H9 (cell line): ENCODE data around the gene DNAI2. TPM values are rescaled to one million over a fixed set of nuclear protein-coding genes. Genes with fewer than 3 reads are reported as not detected.

ENCODE experiments used
- DNase-seq: peaks from one replicate; pipeline ENCODE4 v3.0.0-alpha.2; 2017
- H2AFZ ChIP-seq: one replicate; pipeline ENCODE4 v1.6.1; 2013; ENCODE audit warnings: mild to moderate bottlenecking, low read length, control low read depth, moderate library complexity
- H2AK5ac ChIP-seq: 2 replicates; pipeline ENCODE4 v1.6.1; 2013; ENCODE audit warnings: low read length, control low read depth, mixed read lengths; ENCODE audit not compliant: insufficient read length
- H2BK120ac ChIP-seq: one replicate; pipeline ENCODE4 v1.6.1; 2013; ENCODE audit warnings: low read depth, mild to moderate bottlenecking, low read length, control low read depth, inconsistent platforms; ENCODE audit not compliant: poor library complexity, severe bottlenecking
- H2BK12ac ChIP-seq: 2 replicates; pipeline ENCODE4 v1.6.1; 2013; ENCODE audit warnings: low read length, control low read depth, mixed read lengths, low read depth; ENCODE audit not compliant: insufficient read length
- H2BK15ac ChIP-seq: 2 replicates; pipeline ENCODE4 v1.6.1; 2013; ENCODE audit warnings: low read depth, low read length, control low read depth
- H2BK20ac ChIP-seq: one replicate; pipeline ENCODE4 v1.6.1; 2013; ENCODE audit warnings: low read depth, mild to moderate bottlenecking, low read length, control low read depth, inconsistent platforms; ENCODE audit not compliant: poor library complexity, severe bottlenecking
- H2BK5ac ChIP-seq: 2 replicates; pipeline ENCODE4 v1.6.1; 2013; ENCODE audit warnings: low read length, control low read depth, mixed read lengths; ENCODE audit not compliant: insufficient read length
- H3K14ac ChIP-seq: 2 replicates; pipeline ENCODE4 v1.6.1; 2013; ENCODE audit warnings: low read length, control low read depth; ENCODE audit not compliant: insufficient read depth
- H3K18ac ChIP-seq: 2 replicates; pipeline ENCODE4 v1.6.1; 2013; ENCODE audit warnings: low read depth, mild to moderate bottlenecking, mixed read lengths, low read length, control low read depth; ENCODE audit not compliant: insufficient read length
- H3K23ac ChIP-seq: 2 replicates; pipeline ENCODE4 v1.6.1; 2013; ENCODE audit warnings: low read length, control low read depth, mixed read lengths, low read depth; ENCODE audit not compliant: insufficient read length
- H3K23me2 ChIP-seq: 2 replicates; pipeline ENCODE4 v1.6.1; 2013; ENCODE audit warnings: low read depth, mild to moderate bottlenecking, mixed read lengths, low read length, control low read depth; ENCODE audit not compliant: insufficient read length, poor library complexity, severe bottlenecking
- H3K27ac ChIP-seq: 2 replicates; pipeline ENCODE4 v1.5.1; 2013; ENCODE audit warnings: low read length, control low read depth, mixed read lengths, low read depth; ENCODE audit not compliant: insufficient read length
- H3K27me3 ChIP-seq: 2 replicates; pipeline ENCODE4 v1.6.1; 2013; ENCODE audit warnings: low read length, control low read depth, inconsistent platforms; ENCODE audit not compliant: insufficient read depth
- H3K4ac ChIP-seq: 2 replicates; pipeline ENCODE4 v1.6.1; 2013; ENCODE audit warnings: low read depth, mild to moderate bottlenecking, control low read depth, inconsistent platforms, low read length, moderate library complexity
- H3K4me1 ChIP-seq: 2 replicates; pipeline ENCODE4 v1.6.1; 2013; ENCODE audit warnings: low read length, control low read depth, inconsistent platforms; ENCODE audit not compliant: insufficient read depth
- H3K4me2 ChIP-seq: 2 replicates; pipeline ENCODE4 v1.6.1; 2013; ENCODE audit warnings: low read length, control low read depth, mixed read lengths; ENCODE audit not compliant: insufficient read length, insufficient read depth
- H3K56ac ChIP-seq: 2 replicates; pipeline ENCODE4 v1.6.1; 2013; ENCODE audit warnings: low read depth, mild to moderate bottlenecking, mixed read lengths, low read length, control low read depth; ENCODE audit not compliant: insufficient read length
- H3K79me1 ChIP-seq: 2 replicates; pipeline ENCODE4 v1.6.1; 2013; ENCODE audit warnings: low read depth, mild to moderate bottlenecking, moderate library complexity, low read length, control low read depth, inconsistent platforms; ENCODE audit not compliant: insufficient read depth, poor library complexity, severe bottlenecking
- H3K79me2 ChIP-seq: 2 replicates; pipeline ENCODE4 v1.6.1; 2013; ENCODE audit warnings: low read length, control low read depth, inconsistent platforms; ENCODE audit not compliant: insufficient read depth
- H3K9ac ChIP-seq: 2 replicates; pipeline ENCODE4 v1.6.1; 2013; ENCODE audit warnings: low read length, control low read depth, mixed read lengths; ENCODE audit not compliant: insufficient read length; ENCODE audit errors: extremely low read depth
- H3K9me3 ChIP-seq: one replicate; pipeline ENCODE4 v1.6.1; 2013; ENCODE audit warnings: low read depth, low read length, inconsistent platforms; ENCODE audit not compliant: control insufficient read depth
- H3T11ph ChIP-seq: one replicate; pipeline ENCODE4 v1.6.1; 2013; ENCODE audit warnings: mild to moderate bottlenecking, low read length, control low read depth, inconsistent platforms
- H4K20me1 ChIP-seq: one replicate; pipeline ENCODE4 v1.6.1; 2013; ENCODE audit not compliant: control insufficient read depth, insufficient read length, insufficient read depth
- H4K5ac ChIP-seq: 2 replicates; pipeline ENCODE4 v1.6.1; 2013; ENCODE audit warnings: low read depth, mild to moderate bottlenecking, mixed read lengths, low read length, control low read depth; ENCODE audit not compliant: insufficient read length
- H4K8ac ChIP-seq: replicated peaks from 2 replicates; pipeline ENCODE4 v1.6.1; 2013; ENCODE audit warnings: low read length, control low read depth, mixed read lengths, low read depth; ENCODE audit not compliant: insufficient read length
- H4K91ac ChIP-seq: 2 replicates; pipeline ENCODE4 v1.6.1; 2013; ENCODE audit warnings: low read depth, mild to moderate bottlenecking, moderate library complexity, mixed read lengths, low read length, control low read depth; ENCODE audit not compliant: insufficient read length
- H3K27ac Mint-ChIP-seq, 3 experiments: 2 replicates in 2 of 3; 3 replicates in 1 of 3; pipeline ENCODE4 v1.8.0; 2020 to 2021; ENCODE audit warnings: mixed read lengths in 3 of 3, mild to moderate bottlenecking in 1 of 3, moderate library complexity in 1 of 3
- H3K27me3 Mint-ChIP-seq: 2 replicates; pipeline ENCODE4 v1.8.0; 2021; ENCODE audit warnings: low read depth, mild to moderate bottlenecking, moderate library complexity, mixed read lengths
- H3K36me3 Mint-ChIP-seq, 3 experiments: 2 replicates in 2 of 3; 3 replicates in 1 of 3; pipeline ENCODE4 v1.8.0; 2020 to 2021; ENCODE audit warnings: low read depth in 3 of 3, mixed read lengths in 3 of 3; ENCODE audit not compliant: insufficient read depth in 1 of 3
- H3K4me1 Mint-ChIP-seq, 2 experiments: 2 replicates each; pipeline ENCODE4 v1.8.0; 2020; ENCODE audit warnings: mixed read lengths in 2 of 2
- H3K4me3 Mint-ChIP-seq, 2 experiments: 2 replicates in 1 of 2; 3 replicates in 1 of 2; pipeline ENCODE4 v1.8.0; 2020 to 2021; ENCODE audit warnings: mild to moderate bottlenecking in 2 of 2, mixed read lengths in 2 of 2, moderate library complexity in 1 of 2
- H3K9me3 Mint-ChIP-seq, 2 experiments: 2 replicates in 1 of 2; 3 replicates in 1 of 2; pipeline ENCODE4 v1.8.0; 2020; ENCODE audit warnings: mild to moderate bottlenecking in 2 of 2, mixed read lengths in 2 of 2, moderate library complexity in 1 of 2
- WGBS: extraction: QIAGEN DNeasy Blood & Tissue Kit; methylation state at CpG from one replicate; pipeline ENCODE4 v1.1.7; 2013; ENCODE audit warnings: missing lambda C conversion rate, low lambda C conversion rate, mixed read lengths; ENCODE audit not compliant: insufficient read length; ENCODE audit errors: extremely low coverage; 5-methylcytosine and 5-hydroxymethylcytosine counted together
- total RNA-seq: library from RNA; stranded (reverse); gene quantifications from 2 replicates; pipeline ENCODE4 v1.2.1, GENCODE V29; 2021
- TF ChIP-seq, protein P1 (sequence below): fragments of 200-600 bp; sonication (generic); conservative IDR thresholded peaks from 3 replicates; pipeline ENCODE4 v1.8.0; 2021; ENCODE audit warnings: antibody characterized with exemption, mild to moderate bottlenecking

DNAI2 gene
- total RNA-seq, 1 experiment from 2014 or later, result not detected

DNA sequence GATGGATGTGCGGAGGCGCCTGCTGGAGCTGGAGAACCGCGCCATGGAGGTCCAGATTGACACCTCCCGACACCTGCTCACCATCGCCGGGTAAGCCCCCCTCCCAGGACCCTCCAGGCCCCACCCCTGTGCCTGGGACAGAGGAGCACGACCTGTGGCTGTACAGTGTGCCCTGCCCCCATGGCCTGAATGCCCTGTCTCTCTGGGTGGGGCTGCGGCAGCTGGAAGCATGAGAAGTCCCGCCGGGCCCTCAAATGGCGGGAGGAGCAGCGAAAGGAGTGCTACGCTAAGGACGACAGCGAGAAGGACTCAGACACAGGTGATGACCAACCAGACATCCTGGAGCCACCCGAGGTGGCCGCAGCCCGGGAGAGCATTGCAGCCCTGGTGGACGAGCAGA is 76.5 kb downstream of the DNAI2 start:
- peaks cover 3 to 14% of the 10 kb centered on the region in 2 experiments; a peak in 3 of 4 replicates for H3K4me1 Mint-ChIP-seq
- Histone ChIP-seq H3K4ac (no peak overlapping the region), H3K27me3 (peaks cover 13% of the 10 kb centered on the region; the same call in 1 of the 2 replicates), H4K8ac (no peak overlapping the region), H3K9ac (no peak overlapping the region), H3T11ph (no peak overlapping the region), H2BK12ac (no peak overlapping the region), H2BK20ac (no peak overlapping the region), H3K18ac (no peak overlapping the region), H3K14ac (no peak overlapping the region), H3K23ac (no peak overlapping the region), H3K79me1 (no peaks in the 10 kb centered on the region), H2BK15ac (no peak overlapping the region), H2BK120ac (no peak overlapping the region), H3K9me3 (no peaks in the 10 kb centered on the region), H3K4me2 (no peak overlapping the region), H4K20me1 (no peaks in the 10 kb centered on the region), H3K23me2 (no peaks in the 10 kb centered on the region), H3K79me2 (no peaks in the 10 kb centered on the region), H3K56ac (no peak overlapping the region), H3K27ac (no peak overlapping the region), H4K5ac (no peak overlapping the region), H2AK5ac (no peak overlapping the region), H4K91ac (no peak overlapping the region), H3K4me1 (no peaks in the 10 kb centered on the region), H2AFZ (no peak overlapping the region), H2BK5ac (no peak overlapping the region)
- no peak for DNase-seq
- WGBS, result no CpG with 5 or more reads among the region's 20 CpGs
- peaks cover 84% of the 10 kb centered on the region for H3K27me3 Mint-ChIP-seq
- H3K27ac Mint-ChIP-seq, result no peak overlapping the region; a peak in 1 of 7 replicates
- no peaks in the 10 kb centered on the region for H3K36me3 Mint-ChIP-seq
- H3K9me3 Mint-ChIP-seq, result no peaks in the 10 kb centered on the region
- TF ChIP-seq, protein P1, sequence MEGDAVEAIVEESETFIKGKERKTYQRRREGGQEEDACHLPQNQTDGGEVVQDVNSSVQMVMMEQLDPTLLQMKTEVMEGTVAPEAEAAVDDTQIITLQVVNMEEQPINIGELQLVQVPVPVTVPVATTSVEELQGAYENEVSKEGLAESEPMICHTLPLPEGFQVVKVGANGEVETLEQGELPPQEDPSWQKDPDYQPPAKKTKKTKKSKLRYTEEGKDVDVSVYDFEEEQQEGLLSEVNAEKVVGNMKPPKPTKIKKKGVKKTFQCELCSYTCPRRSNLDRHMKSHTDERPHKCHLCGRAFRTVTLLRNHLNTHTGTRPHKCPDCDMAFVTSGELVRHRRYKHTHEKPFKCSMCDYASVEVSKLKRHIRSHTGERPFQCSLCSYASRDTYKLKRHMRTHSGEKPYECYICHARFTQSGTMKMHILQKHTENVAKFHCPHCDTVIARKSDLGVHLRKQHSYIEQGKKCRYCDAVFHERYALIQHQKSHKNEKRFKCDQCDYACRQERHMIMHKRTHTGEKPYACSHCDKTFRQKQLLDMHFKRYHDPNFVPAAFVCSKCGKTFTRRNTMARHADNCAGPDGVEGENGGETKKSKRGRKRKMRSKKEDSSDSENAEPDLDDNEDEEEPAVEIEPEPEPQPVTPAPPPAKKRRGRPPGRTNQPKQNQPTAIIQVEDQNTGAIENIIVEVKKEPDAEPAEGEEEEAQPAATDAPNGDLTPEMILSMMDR, result no peak
- no peak overlapping the region for H3K4me3 Mint-ChIP-seq
